NT2/D1 (cell line): ENCODE measurements around the gene RGS19.

Experiments
- YY1 ChIP-seq: IDR thresholded peaks from 2 replicates; pipeline ENCODE4 v1.6.1; 2011; ENCODE audit not compliant: insufficient read length, insufficient read depth
- ZNF274 ChIP-seq: IDR thresholded peaks from 2 replicates; pipeline ENCODE4 v1.6.1; 2011; ENCODE audit warnings: mild to moderate bottlenecking, low read depth, low read length

DNA sequence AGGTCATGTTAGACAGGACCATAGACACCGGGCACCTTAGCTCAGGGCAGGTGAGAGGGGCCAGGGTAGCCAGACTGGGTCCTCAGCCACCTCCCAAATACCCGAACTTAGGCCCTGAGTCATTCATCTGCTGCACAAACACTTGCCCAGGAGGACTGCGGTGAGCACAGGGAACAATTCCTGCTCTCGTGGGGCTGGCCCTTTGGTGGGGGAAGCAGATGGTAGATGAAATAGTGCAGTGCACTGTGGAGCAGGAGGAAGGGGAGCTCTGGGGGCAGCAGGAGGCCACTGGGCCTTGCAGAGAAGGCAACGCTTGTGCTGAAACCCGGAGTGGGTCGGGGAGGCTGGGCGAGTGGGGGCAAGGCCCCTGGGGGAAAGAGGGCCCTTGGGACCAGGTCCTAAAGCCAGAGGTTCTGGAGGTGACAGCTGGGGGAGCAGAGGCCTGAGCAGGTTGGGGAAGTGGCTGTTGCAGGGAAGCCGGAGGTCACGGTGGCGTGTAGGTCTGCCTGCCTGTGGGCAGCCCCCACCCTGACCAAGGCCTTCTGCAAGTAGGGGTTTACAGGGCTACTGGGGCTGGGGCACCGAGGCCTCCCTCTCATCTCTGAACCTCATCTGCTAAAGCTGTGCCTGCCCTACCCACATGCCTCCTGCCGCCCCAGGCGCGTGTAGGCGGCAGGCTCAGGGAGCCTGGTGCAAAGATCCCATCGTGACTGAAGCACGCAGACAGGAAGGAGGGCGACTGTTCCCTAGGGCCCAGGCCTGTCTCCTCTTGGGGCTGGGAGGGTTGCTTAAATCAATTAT lies 32.7 kb upstream of the RGS19 start:
- no peak for TF ChIP-seq ZNF274
- TF ChIP-seq YY1: no peak
